Spleen (tissue), 11 donors: Measurements from ENCODE around the gene GABBR2. TPM values are rescaled to one million over a fixed set of nuclear protein-coding genes. Genes with fewer than 3 reads are reported as not detected.

Experiments used
- DNase-seq: peaks from one replicate; pipeline ENCODE4 v3.0.0-alpha.2; 2020
- H3K27ac ChIP-seq, 8 donors: fragments of 200-600 bp; sonication (generic) in 7 of 8; 1 replicate in 4 of 8; 2 replicates in 4 of 8; pipeline versions ENCODE4 v1.5.0 to v1.8.0; 2016 to 2021; ENCODE audit warnings: inconsistent platforms in 4 of 8, mild to moderate bottlenecking in 4 of 8, moderate library complexity in 1 of 8
- H3K27me3 ChIP-seq, 7 donors: fragments of 200-600 bp; sonication (generic) in 6 of 7; replicated peaks in 1 of 7; 1 replicate in 4 of 7; 2 replicates in 3 of 7; pipeline versions ENCODE4 v1.5.0 to v1.8.0; 2016 to 2021; ENCODE audit warnings: inconsistent platforms in 3 of 7, mild to moderate bottlenecking in 1 of 7
- H3K36me3 ChIP-seq, 6 donors: fragments of 200-600 bp; sonication (generic) in 5 of 6; 1 replicate in 4 of 6; 2 replicates in 2 of 6; pipeline versions ENCODE4 v1.5.0 to v1.8.0; 2016 to 2021; ENCODE audit warnings: inconsistent platforms in 2 of 6
- H3K4me1 ChIP-seq, 6 donors: fragments of 200-600 bp; sonication (generic) in 5 of 6; 1 replicate in 3 of 6; 2 replicates in 3 of 6; pipeline versions ENCODE4 v1.5.0 to v1.8.0; 2016 to 2021; ENCODE audit warnings: inconsistent platforms in 3 of 6
- H3K4me3 ChIP-seq, 8 donors: fragments of 200-600 bp; sonication (generic) in 7 of 8; 1 replicate in 4 of 8; 2 replicates in 4 of 8; pipeline versions ENCODE4 v1.5.0 to v1.8.0; 2016 to 2021; ENCODE audit warnings: inconsistent platforms in 4 of 8, mild to moderate bottlenecking in 4 of 8, moderate library complexity in 2 of 8
- H3K9me3 ChIP-seq, 8 donors: fragments of 200-600 bp; sonication (generic) in 7 of 8; 1 replicate in 4 of 8; 2 replicates in 4 of 8; pipeline versions ENCODE4 v1.5.0 to v1.8.0; 2016 to 2021; ENCODE audit warnings: inconsistent platforms in 4 of 8
- CTCF ChIP-seq, 11 experiments: fragments of 200-600 bp in 7 of 11; fragments of 450-650 bp in 4 of 11; sonication (generic) in 4 of 11; IDR thresholded peaks in 8 of 11; conservative IDR thresholded peaks in 3 of 11; 1 replicate in 7 of 11; 2 replicates in 4 of 11; pipeline versions ENCODE4 v1.4.0 to v1.8.0; 2016 to 2021; ENCODE audit warnings: antibody characterized with exemption in 11 of 11, inconsistent platforms in 4 of 11, mild to moderate bottlenecking in 1 of 11
- POLR2A ChIP-seq, 3 donors: fragments of 450-650 bp; IDR thresholded peaks; one replicate each; pipeline ENCODE4 v1.5.1; 2017; ENCODE audit warnings: antibody characterized with exemption in 3 of 3, mild to moderate bottlenecking in 1 of 3
- POLR2AphosphoS5 ChIP-seq, 3 donors: sonication (generic); formaldehyde crosslinking; IDR thresholded peaks; one replicate each; pipeline ENCODE4 v1.5.1; 2017; ENCODE audit warnings: antibody characterized with exemption in 3 of 3
- WGBS, 5 donors: extraction: QIAGEN DNeasy Blood & Tissue Kit in 3 of 5; methylation state at CpG; one replicate each; pipeline versions ENCODE4 v1.1.5 to v1.1.7; 2013 to 2018; 5-methylcytosine and 5-hydroxymethylcytosine counted together
- intact Hi-C: fragments of 100-400 bp; cut with DNase I; formaldehyde crosslinking; loops from one replicate; pipeline ENCODE4 v1.15.0; 2023; ENCODE audit warnings: low total_unique reads
- polyA plus RNA-seq, 3 donors: library from polyadenylated mRNA; stranded (reverse); fragments of 200-250 nt; gene quantifications; one replicate each; pipeline ENCODE4 v1.2.1, GENCODE V29; 2013
- total RNA-seq, 7 donors: library from RNA; depleted of rRNA in 3 of 7; stranded (reverse); fragments of >200 nt in 3 of 7; fragmentation: NEBNext Ultra II Directional in 4 of 7; extraction: Animal tissue kit (Norgen Biotek cat#: 25700) in 4 of 7; gene quantifications; one replicate each; pipeline versions ENCODE4 v1.1.0 to v1.2.1, GENCODE V29; 2016 to 2021
- donor health status: healthy with polysubstance abuse.
- donor health status: DM: no; HTN: no; CAD: no; lungs with moderate emphysema.
- donor health status: DM: no; HTN: no; CAD: no.
- donor health status: Bipolar disorder and iron deficiency.
- donor health status: healthy.
- donor health status: DM: no; HTN: no; CAD: no.
- donor health status: DM: yes; HTN: yes; CAD: no.

GABBR2 gene
- total and polyA plus RNA-seq, 10 donors = 0.03 to 0.32 (median 0.07) TPM; not detected in 7

DNA sequence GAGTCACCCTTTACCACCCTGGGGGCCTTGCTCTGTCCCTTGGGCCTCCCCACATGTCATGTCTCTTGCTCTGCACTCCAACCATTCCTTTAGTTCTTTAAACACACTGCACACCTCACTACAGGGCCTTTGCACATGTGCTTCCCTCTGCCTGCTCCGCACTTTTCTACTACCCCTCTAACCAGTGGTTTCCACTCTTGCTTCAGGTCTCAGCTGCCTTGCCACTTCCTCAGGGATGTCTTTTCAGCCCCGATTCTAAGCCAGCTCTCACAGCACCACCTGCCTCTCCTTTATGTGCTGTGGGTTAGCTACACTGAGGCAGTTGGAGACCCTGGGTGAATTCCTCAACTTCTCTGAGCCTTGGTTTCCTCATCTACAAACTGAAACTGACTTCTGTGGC lies 34.6 kb upstream of the GABBR2 start:
- Histone ChIP-seq H3K27me3 (no peaks in the 10 kb centered on the region), H3K4me1 (no peaks in the 10 kb centered on the region), H3K36me3 (peaks cover 0 to 40% (median 2%) of the 10 kb centered on the region in 6 donors), H3K27ac (no peak overlapping the region), H3K9me3 (peaks cover 0 to 10% (median 7%) of the 10 kb centered on the region in 8 donors), H3K4me3 (no peak overlapping the region)
- intact Hi-C loops = no loop called here
- no peak for DNase-seq
- TF ChIP-seq POLR2AphosphoS5 (IDR thresholded peaks at IDR 0.05) (no peak), POLR2A (IDR thresholded peaks at IDR 0.05) (no peak), CTCF (IDR thresholded peaks at IDR 0.05 in 8 of 11, conservative IDR thresholded peaks at IDR 0.05 in 3 of 11) (no peak)
- WGBS, 5 donors = 64 to 87% (median 84%) methylated on average over 2 of the region's 2 CpGs

DNA sequence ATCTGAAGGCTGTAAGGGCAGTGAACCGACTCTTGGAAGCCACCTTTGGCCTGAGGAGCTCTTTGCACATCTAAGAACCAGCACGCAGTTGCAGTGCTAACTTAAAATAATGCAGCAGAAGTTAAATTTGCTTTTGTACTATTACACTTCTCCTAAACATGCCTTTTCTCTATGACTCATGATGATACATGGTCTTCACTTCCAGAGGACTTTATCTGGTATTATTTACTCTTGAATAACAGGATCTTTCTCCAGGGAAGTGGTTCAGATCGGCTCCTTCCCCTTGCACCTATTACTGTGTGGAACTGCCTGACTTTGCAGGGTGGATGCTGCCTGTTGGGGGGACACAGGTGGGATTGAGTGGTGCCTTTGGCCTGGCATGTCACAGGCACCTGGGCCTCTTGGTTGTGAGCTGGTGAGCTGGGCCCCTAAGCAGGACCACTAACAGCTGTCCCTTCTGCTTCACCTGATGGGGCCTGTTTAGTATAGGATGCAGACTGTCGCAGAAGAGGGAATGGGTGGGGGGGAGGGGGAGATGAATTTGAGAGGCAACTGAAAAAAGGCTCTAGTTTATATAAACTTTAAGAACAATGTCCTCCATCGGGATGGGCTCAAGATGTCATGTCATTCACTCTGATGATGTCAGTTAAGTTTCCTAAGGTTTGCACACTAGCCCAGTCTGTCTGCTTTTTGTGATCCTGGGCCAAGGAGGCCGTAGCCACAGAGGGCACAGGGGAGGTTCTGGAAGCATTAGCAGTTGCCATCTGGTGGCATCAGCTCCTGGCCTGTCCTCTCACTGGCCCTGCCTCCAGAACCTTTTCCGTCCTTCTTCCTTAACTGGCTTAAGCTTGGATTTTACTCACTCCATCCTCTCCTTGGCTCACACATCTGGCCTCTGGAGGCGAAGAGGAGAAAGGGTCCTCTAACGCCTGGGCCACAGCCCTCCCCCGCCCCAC lies 33.9 kb upstream of the GABBR2 start:
- no peak overlapping the region for H3K4me3 ChIP-seq
- peaks cover 0 to 17% (median 7%) of the 10 kb centered on the region in 8 donors for H3K9me3 ChIP-seq
- no peak for DNase-seq
- no peak overlapping the region for H3K27ac ChIP-seq
- no peak for TF ChIP-seq POLR2AphosphoS5 (IDR thresholded peaks at IDR 0.05)
- TF ChIP-seq POLR2A (IDR thresholded peaks at IDR 0.05) = no peak
- no peak for TF ChIP-seq CTCF (IDR thresholded peaks at IDR 0.05 in 8 of 11, conservative IDR thresholded peaks at IDR 0.05 in 3 of 11)
- intact Hi-C loops = no loop called here
- H3K27me3 ChIP-seq = no peaks in the 10 kb centered on the region
- peaks cover 0 to 40% (median 2%) of the 10 kb centered on the region in 6 donors for H3K36me3 ChIP-seq
- WGBS, 5 donors = 81 to 92% (median 83%) methylated on average over 9 to 10 of the region's 10 CpGs
- no peaks in the 10 kb centered on the region for H3K4me1 ChIP-seq

DNA sequence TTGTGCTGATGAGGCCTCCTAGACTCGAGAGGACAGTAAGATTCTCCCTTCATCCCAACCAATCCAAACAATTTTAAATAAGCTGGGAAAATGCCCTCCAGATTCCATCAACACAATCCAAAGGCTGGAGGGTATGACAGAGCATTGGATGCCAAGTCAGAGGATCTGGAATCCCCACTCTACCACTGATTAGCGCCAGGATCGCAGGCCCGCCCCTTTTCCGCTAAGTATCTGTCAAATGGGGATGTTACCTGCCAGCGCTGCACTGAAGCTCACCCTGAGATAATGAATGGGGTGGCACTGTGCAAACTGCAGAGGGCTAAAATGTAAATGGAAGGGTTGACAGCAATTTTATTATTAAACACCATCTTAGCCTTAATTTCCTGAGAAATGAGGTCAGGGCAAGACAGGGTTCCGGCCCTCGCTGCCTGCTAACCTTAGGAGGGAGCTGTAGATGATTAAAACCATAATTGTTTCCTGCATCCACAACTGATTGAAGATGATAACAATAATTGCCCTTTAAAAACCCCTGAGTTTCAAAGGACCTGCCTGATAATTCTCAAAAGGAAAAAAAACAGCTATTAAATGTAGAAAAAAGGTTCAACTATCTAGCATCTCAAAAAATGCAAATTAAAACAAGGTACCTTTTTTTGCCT lies 31.6 kb upstream of the GABBR2 start:
- TF ChIP-seq CTCF (IDR thresholded peaks at IDR 0.05 in 8 of 11, conservative IDR thresholded peaks at IDR 0.05 in 3 of 11) (no peak), POLR2A (IDR thresholded peaks at IDR 0.05) (no peak), POLR2AphosphoS5 (IDR thresholded peaks at IDR 0.05) (no peak)
- H3K9me3 ChIP-seq = peaks cover 0 to 17% (median 7%) of the 10 kb centered on the region in 8 donors
- WGBS, 5 donors = 79 to 86% (median 80%) methylated on average over 8 of the region's 8 CpGs
- peaks cover 0 to 46% (median 11%) of the 10 kb centered on the region in 6 donors for H3K36me3 ChIP-seq
- intact Hi-C loops = no loop called here
- no peak overlapping the region for H3K4me3 ChIP-seq
- H3K27me3 ChIP-seq = no peaks in the 10 kb centered on the region
- no peak overlapping the region for H3K27ac ChIP-seq
- DNase-seq = peak; percentile 47
- no peaks in the 10 kb centered on the region for H3K4me1 ChIP-seq

- peaks cover 0 to 46% (median 9%) of the 10 kb centered on the region in 6 donors for H3K36me3 ChIP-seq
- H3K9me3 ChIP-seq = peaks cover 0 to 17% (median 7%) of the 10 kb centered on the region in 8 donors
- no peaks in the 10 kb centered on the region for H3K4me1 ChIP-seq
- no peak for DNase-seq
- TF ChIP-seq POLR2A (IDR thresholded peaks at IDR 0.05) = no peak
- TF ChIP-seq POLR2AphosphoS5 (IDR thresholded peaks at IDR 0.05) = no peak
- no peak for TF ChIP-seq CTCF (IDR thresholded peaks at IDR 0.05 in 8 of 11, conservative IDR thresholded peaks at IDR 0.05 in 3 of 11)
- H3K27ac ChIP-seq = no peak overlapping the region
- H3K27me3 ChIP-seq = no peaks in the 10 kb centered on the region
- 93 to 97% (median 95%) methylated on average over 3 of the region's 3 CpGs for WGBS, 5 donors
- intact Hi-C loops = no loop called here
- no peak overlapping the region for H3K4me3 ChIP-seq
These were observed 30.0 kb upstream of the GABBR2 start for GRCh38 chr9:98738741-98739140.
